Lower lobe of right lung (tissue), 2 donors: Measurements from ENCODE around the gene ARHGEF9. TPM values are rescaled to one million over a fixed set of nuclear protein-coding genes. Genes with fewer than 3 reads are reported as not detected.

ENCODE experiments used
- ATAC-seq, 2 donors: fragments of 200-7000 bp; cut with Tn5 transposase; one replicate each; pipeline ENCODE4 v1.9.1; 2020 to 2022; ENCODE audit warnings: mild to moderate bottlenecking in 2 of 2, moderate library complexity in 2 of 2
- DNase-seq: peaks from one replicate; pipeline ENCODE4 v3.0.0-alpha.2; 2020
- H3K27ac ChIP-seq: fragments of 200-600 bp; one replicate; pipeline ENCODE4 v1.8.0; 2022
- H3K27me3 ChIP-seq: fragments of 200-600 bp; one replicate; pipeline ENCODE4 v1.8.0; 2022; ENCODE audit warnings: low read depth
- H3K36me3 ChIP-seq: fragments of 200-600 bp; one replicate; pipeline ENCODE4 v1.8.0; 2022; ENCODE audit warnings: mild to moderate bottlenecking
- H3K4me1 ChIP-seq: fragments of 200-600 bp; one replicate; pipeline ENCODE4 v1.8.0; 2022
- H3K4me3 ChIP-seq: fragments of 200-600 bp; one replicate; pipeline ENCODE4 v1.8.0; 2022; ENCODE audit warnings: mild to moderate bottlenecking
- H3K9me3 ChIP-seq: fragments of 200-600 bp; one replicate; pipeline ENCODE4 v1.8.0; 2022
- intact Hi-C: fragments of 100-400 bp; cut with DNase I; formaldehyde crosslinking; loops from one replicate; pipeline ENCODE4 v1.11.0; 2022
- total RNA-seq: library from RNA; stranded (reverse); fragmentation: NEBNext Ultra II Directional; extraction: Animal tissue kit (Norgen Biotek cat#: 25700); gene quantifications from one replicate; pipeline ENCODE4 v1.2.1, GENCODE V29; 2021
- TF ChIP-seq, protein P1 (sequence below): fragments of 200-600 bp; IDR thresholded peaks from one replicate; pipeline ENCODE4 v1.8.0; 2022; ENCODE audit warnings: antibody characterized with exemption, mild to moderate bottlenecking
- donor health status: DM: no; HTN: yes; CAD: no; lungs with severe emphysema.

ARHGEF9 gene
- total RNA-seq, 1 donor from 2014 or later = 20.8 TPM

GRCh38 chrX:63754860-63755579 lies 30.0 kb downstream of the ARHGEF9 start:
- DNase-seq (peak; percentile 94), ATAC-seq (peak; percentile 98 to 100)
- Histone ChIP-seq H3K4me3 (peak overlapping the region; percentile 68), H3K4me1 (no peaks in the 10 kb centered on the region), H3K36me3 (no peaks in the 10 kb centered on the region), H3K27me3 (no peaks in the 10 kb centered on the region), H3K9me3 (no peaks in the 10 kb centered on the region), H3K27ac (peak overlapping the region; percentile 86)
- TF ChIP-seq, protein P1, sequence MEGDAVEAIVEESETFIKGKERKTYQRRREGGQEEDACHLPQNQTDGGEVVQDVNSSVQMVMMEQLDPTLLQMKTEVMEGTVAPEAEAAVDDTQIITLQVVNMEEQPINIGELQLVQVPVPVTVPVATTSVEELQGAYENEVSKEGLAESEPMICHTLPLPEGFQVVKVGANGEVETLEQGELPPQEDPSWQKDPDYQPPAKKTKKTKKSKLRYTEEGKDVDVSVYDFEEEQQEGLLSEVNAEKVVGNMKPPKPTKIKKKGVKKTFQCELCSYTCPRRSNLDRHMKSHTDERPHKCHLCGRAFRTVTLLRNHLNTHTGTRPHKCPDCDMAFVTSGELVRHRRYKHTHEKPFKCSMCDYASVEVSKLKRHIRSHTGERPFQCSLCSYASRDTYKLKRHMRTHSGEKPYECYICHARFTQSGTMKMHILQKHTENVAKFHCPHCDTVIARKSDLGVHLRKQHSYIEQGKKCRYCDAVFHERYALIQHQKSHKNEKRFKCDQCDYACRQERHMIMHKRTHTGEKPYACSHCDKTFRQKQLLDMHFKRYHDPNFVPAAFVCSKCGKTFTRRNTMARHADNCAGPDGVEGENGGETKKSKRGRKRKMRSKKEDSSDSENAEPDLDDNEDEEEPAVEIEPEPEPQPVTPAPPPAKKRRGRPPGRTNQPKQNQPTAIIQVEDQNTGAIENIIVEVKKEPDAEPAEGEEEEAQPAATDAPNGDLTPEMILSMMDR = no peak
- intact Hi-C loops = no loop called here

DNA sequence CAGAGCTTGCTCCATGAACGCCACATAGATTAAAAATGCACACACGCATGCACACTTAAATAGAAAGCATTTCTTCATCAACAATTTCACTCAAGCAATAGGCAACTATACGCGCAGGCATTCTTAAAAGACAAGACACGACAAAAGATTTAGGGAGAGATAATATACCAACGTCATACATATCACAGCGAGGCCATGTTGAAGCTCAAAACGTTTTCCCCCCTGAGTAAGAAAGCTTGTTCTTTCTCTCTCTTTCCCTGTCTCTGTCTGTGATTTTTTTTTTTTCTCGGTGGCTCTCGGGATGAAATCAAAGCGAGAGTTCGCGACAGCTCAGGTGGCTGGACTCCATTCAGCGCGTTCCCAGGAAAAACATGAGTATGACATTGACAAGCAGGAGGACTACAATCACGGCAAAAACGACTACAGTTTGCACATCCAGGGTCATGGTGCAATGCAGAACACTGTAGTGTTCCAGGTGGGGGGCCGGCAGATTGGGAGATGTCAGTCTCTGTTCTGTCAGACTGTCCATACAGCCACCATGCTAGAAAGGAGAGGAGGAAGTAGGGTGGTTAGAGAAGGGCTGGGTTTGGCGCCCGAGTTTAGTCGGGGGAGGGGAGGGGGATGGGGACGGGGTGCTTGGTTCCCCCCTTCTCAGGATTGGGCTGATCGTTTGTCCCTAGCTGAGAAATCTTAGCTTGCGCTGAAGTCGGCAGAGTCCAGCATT lies 30.7 kb downstream of the ARHGEF9 start:
- intact Hi-C loops = no loop called here
- Histone ChIP-seq H3K9me3 (no peaks in the 10 kb centered on the region), H3K36me3 (no peaks in the 10 kb centered on the region), H3K27ac (peak overlapping the region; percentile 86), H3K27me3 (no peaks in the 10 kb centered on the region), H3K4me3 (peak overlapping the region; percentile 68), H3K4me1 (no peaks in the 10 kb centered on the region)
- ATAC-seq (peak; percentile 70 to 77), DNase-seq (no peak)
- TF ChIP-seq, protein P1 = no peak

DNA sequence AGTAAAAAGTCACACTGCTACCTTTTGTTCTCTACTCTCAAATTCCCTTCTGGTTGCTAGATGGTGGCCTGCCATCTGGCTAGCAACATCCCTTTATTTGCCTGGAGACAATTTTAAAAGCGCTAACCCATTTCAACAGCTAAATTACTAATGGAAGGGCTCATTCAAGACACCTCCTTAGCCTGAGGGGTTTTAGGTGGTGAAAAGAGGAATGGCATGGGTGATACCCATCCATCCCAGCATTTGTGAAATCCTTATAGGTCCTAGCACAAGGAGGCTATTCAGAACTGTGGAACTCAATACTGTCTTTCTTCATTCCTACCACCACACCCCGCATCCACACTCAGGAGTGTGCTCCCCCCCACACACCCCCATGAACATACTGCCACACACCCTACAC lies 33.5 kb downstream of the ARHGEF9 start:
- Histone ChIP-seq H3K4me3 (no peak overlapping the region), H3K27ac (no peak overlapping the region), H3K9me3 (no peaks in the 10 kb centered on the region), H3K36me3 (no peaks in the 10 kb centered on the region), H3K27me3 (no peaks in the 10 kb centered on the region), H3K4me1 (peaks cover 9% of the 10 kb centered on the region)
- ATAC-seq = no peak
- intact Hi-C loops = no loop called here
- TF ChIP-seq, protein P1 = no peak
- no peak for DNase-seq

- intact Hi-C loops = no loop called here
- peaks cover 9% of the 10 kb centered on the region for H3K4me1 ChIP-seq
- DNase-seq (no peak), ATAC-seq (no peak)
- no peak overlapping the region for H3K27ac ChIP-seq
- TF ChIP-seq, protein P1 = no peak
- no peaks in the 10 kb centered on the region for H3K27me3 ChIP-seq
- no peak overlapping the region for H3K4me3 ChIP-seq
- no peaks in the 10 kb centered on the region for H3K36me3 ChIP-seq
- no peaks in the 10 kb centered on the region for H3K9me3 ChIP-seq
Measured at GRCh38 chrX:63750811-63751210, 34.2 kb downstream of the ARHGEF9 start.

DNA sequence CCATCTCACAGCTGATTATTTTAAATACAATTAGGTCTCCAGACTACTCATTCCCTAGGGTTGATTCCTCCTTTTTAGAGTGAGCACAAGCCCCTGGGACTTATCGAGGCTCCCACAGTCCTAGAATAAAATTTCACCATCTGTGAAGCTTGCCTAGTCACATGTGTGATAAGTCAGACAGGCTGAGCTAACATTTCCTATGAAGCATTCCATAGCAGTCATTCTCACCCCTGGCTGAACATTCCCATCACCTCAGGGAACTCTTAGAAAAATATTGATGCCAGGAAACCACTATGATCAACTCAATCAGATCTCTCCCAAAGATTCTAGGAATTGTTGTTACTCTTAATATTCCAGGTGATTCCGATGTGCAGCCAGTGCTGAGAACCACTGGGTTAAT lies 37.7 kb downstream of the ARHGEF9 start:
- ATAC-seq (no peak), DNase-seq (no peak)
- Histone ChIP-seq H3K27ac (no peak overlapping the region), H3K9me3 (no peaks in the 10 kb centered on the region), H3K36me3 (no peaks in the 10 kb centered on the region), H3K4me1 (peaks cover 9% of the 10 kb centered on the region), H3K4me3 (no peak overlapping the region), H3K27me3 (no peaks in the 10 kb centered on the region)
- intact Hi-C loops = no loop called here
- TF ChIP-seq, protein P1 = no peak
